Uterus (tissue), 4 donors: ENCODE data around the gene UNC119. TPM values are rescaled to one million over a fixed set of nuclear protein-coding genes. Genes with fewer than 3 reads are reported as not detected.

Source experiments
- DNase-seq, 2 donors: peaks; one replicate each; pipeline ENCODE4 v3.0.0-alpha.2; 2019 to 2020
- H3K27ac ChIP-seq, 2 donors: fragments of 200-600 bp; sonication (generic); 1 replicate in 1 of 2; 2 replicates in 1 of 2; pipeline ENCODE4 v1.5.1; 2016 to 2018
- H3K27me3 ChIP-seq, 2 donors: fragments of 200-600 bp; sonication (generic); one replicate each; pipeline ENCODE4 v1.5.1; 2018 to 2019; ENCODE audit warnings: control low read depth in 1 of 2
- H3K36me3 ChIP-seq, 2 donors: fragments of 200-600 bp; sonication (generic); one replicate each; pipeline ENCODE4 v1.5.1; 2019; ENCODE audit warnings: control low read depth in 1 of 2
- H3K4me1 ChIP-seq, 2 donors: fragments of 200-600 bp; sonication (generic); one replicate each; pipeline ENCODE4 v1.5.1; 2018 to 2019; ENCODE audit warnings: control low read depth in 1 of 2
- H3K4me3 ChIP-seq, 2 donors: fragments of 200-600 bp; sonication (generic); 1 replicate in 1 of 2; 2 replicates in 1 of 2; pipeline ENCODE4 v1.5.1; 2018 to 2019; ENCODE audit warnings: mild to moderate bottlenecking in 1 of 2
- H3K9me3 ChIP-seq, 2 donors: fragments of 200-600 bp; sonication (generic); one replicate each; pipeline ENCODE4 v1.5.1; 2019; ENCODE audit warnings: control low read depth in 1 of 2
- CTCF ChIP-seq, 4 experiments: fragments of 200-600 bp in 2 of 4; fragments of 450-650 bp in 2 of 4; sonication (generic) in 2 of 4; IDR thresholded peaks; one replicate each; pipeline ENCODE4 v1.5.1; 2016 to 2019; ENCODE audit warnings: antibody characterized with exemption in 4 of 4, mild to moderate bottlenecking in 2 of 4, moderate library complexity in 1 of 4
- POLR2A ChIP-seq, 2 donors: fragments of 450-650 bp; IDR thresholded peaks; one replicate each; pipeline ENCODE4 v1.6.1; 2016; ENCODE audit warnings: antibody characterized with exemption in 2 of 2, mild to moderate bottlenecking in 1 of 2, moderate library complexity in 1 of 2
- intact Hi-C: fragments of 100-400 bp; cut with DNase I; formaldehyde crosslinking; loops from one replicate; pipeline ENCODE4 v1.15.1; 2023; ENCODE audit warnings: low total_unique reads
- total RNA-seq, 4 donors: library from RNA; depleted of rRNA in 3 of 4; stranded (reverse); fragments of >200 nt in 3 of 4; gene quantifications; one replicate each; pipeline versions ENCODE4 v1.1.0 to v1.2.4, GENCODE V29; 2014 to 2023
- donor health status: DM: yes; HTN: yes; CAD: no.

The UNC119 gene
- total RNA-seq, 4 donors from 2014 or later = 4.1 to 28.5 (median 21.6) TPM

GRCh38 chr17:28575126-28575795 is 22.8 kb upstream of the UNC119 start:
- Histone ChIP-seq H3K27ac (no peak overlapping the region), H3K4me3 (no peak overlapping the region), H3K4me1 (peaks cover 4 to 6% of the 10 kb centered on the region in 2 donors), H3K27me3 (no peaks in the 10 kb centered on the region), H3K36me3 (no peaks in the 10 kb centered on the region), H3K9me3 (no peaks in the 10 kb centered on the region)
- no peak for DNase-seq
- TF ChIP-seq CTCF (IDR thresholded peaks at IDR 0.05) (no peak), POLR2A (IDR thresholded peaks at IDR 0.05) (no peak)
- intact Hi-C loops = no loop called here

- no peak overlapping the region for H3K4me3 ChIP-seq
- intact Hi-C loops = no loop called here
- TF ChIP-seq POLR2A (IDR thresholded peaks at IDR 0.05) (no peak), CTCF (IDR thresholded peaks at IDR 0.05) (no peak)
These were observed 22.1 kb upstream of the UNC119 start for GRCh38 chr17:28574526-28574925.

GRCh38 chr17:28573966-28574480 is 21.6 kb upstream of the UNC119 start:
- Histone ChIP-seq H3K27ac (no peak overlapping the region), H3K36me3 (no peaks in the 10 kb centered on the region), H3K27me3 (no peaks in the 10 kb centered on the region), H3K4me1 (peaks cover 4 to 10% of the 10 kb centered on the region in 2 donors), H3K9me3 (no peaks in the 10 kb centered on the region), H3K4me3 (no peak overlapping the region)
- no peak for DNase-seq
- TF ChIP-seq POLR2A (IDR thresholded peaks at IDR 0.05) (no peak), CTCF (IDR thresholded peaks at IDR 0.05) (no peak)
- intact Hi-C loops = no loop called here

More at GRCh38 chr17:28574526-28574925, 22.1 kb upstream of the UNC119 start:
- no peaks in the 10 kb centered on the region for H3K27me3 ChIP-seq
- no peak for DNase-seq
- H3K27ac ChIP-seq = no peak overlapping the region
- H3K36me3 ChIP-seq = no peaks in the 10 kb centered on the region
- peaks cover 4 to 10% of the 10 kb centered on the region in 2 donors for H3K4me1 ChIP-seq
- H3K9me3 ChIP-seq = no peaks in the 10 kb centered on the region

GRCh38 chr17:28573521-28573920 is 21.1 kb upstream of the UNC119 start:
- intact Hi-C loops = no loop called here
- Histone ChIP-seq H3K9me3 (no peaks in the 10 kb centered on the region), H3K27me3 (no peaks in the 10 kb centered on the region), H3K4me3 (no peak overlapping the region), H3K27ac (no peak overlapping the region), H3K4me1 (peaks cover 4 to 10% of the 10 kb centered on the region in 2 donors), H3K36me3 (no peaks in the 10 kb centered on the region)
- TF ChIP-seq POLR2A (IDR thresholded peaks at IDR 0.05) = no peak
- no peak for DNase-seq

- no peak for TF ChIP-seq CTCF (IDR thresholded peaks at IDR 0.05)
- Histone ChIP-seq H3K4me3 (no peak overlapping the region), H3K27ac (no peak overlapping the region), H3K9me3 (no peaks in the 10 kb centered on the region), H3K36me3 (no peaks in the 10 kb centered on the region), H3K4me1 (peaks cover 4 to 10% of the 10 kb centered on the region in 2 donors), H3K27me3 (no peaks in the 10 kb centered on the region)
- intact Hi-C loops = no loop called here
- DNase-seq = no peak
These were observed 20.6 kb upstream of the UNC119 start for GRCh38 chr17:28573040-28573380.
